OCI-LY7 (cell line): ENCODE results near the gene GPC3. TPM values are rescaled to one million over a fixed set of nuclear protein-coding genes. Genes with fewer than 3 reads are reported as not detected.

Experiments
- BruUV-seq: library from RNA; stranded (reverse); fragments of 400-500 nt; replicated peaks from 2 replicates; lab custom pipeline; 2021; lab: Mats Ljungman, UMichigan
- CTCF ChIA-PET: fragments of 300-600 bp; sonication (Branson Sonifier 250); formaldehyde crosslinking; loops from one replicate; lab custom pipeline; 2022; ENCODE audit warnings: antibody characterized with exemption; ENCODE audit not compliant: unreplicated experiment; lab: Charles Lee
- POLR2A ChIA-PET: fragments of 300-600 bp; sonication (Branson Sonifier 250); formaldehyde crosslinking; loops from one replicate; lab custom pipeline; 2022; ENCODE audit warnings: antibody characterized with exemption; lab: Charles Lee
- DNase-seq: peaks from one replicate; pipeline ENCODE4 v3.0.0-alpha.2; 2015; ENCODE audit warnings: low spot score
- H2AFZ ChIP-seq: fragments of 200-600 bp; sonication (generic), shearing (Covaris generic); 2 replicates; pipeline ENCODE4 v1.6.1; 2014; ENCODE audit warnings: mild to moderate bottlenecking, antibody characterized with exemption, low read length, moderate library complexity
- H3K27ac ChIP-seq: fragments of 200-600 bp; sonication (generic); 2 replicates; pipeline ENCODE4 v1.5.1; 2014; ENCODE audit warnings: mixed run types, low read depth, mild to moderate bottlenecking, moderate library complexity, low read length, inconsistent platforms; ENCODE audit not compliant: poor library complexity, severe bottlenecking
- H3K36me3 ChIP-seq: fragments of 200-600 bp; sonication (generic); 2 replicates; pipeline ENCODE4 v1.6.1; 2014; ENCODE audit warnings: mild to moderate bottlenecking, antibody characterized with exemption, low read length, moderate library complexity, mixed read lengths; ENCODE audit not compliant: insufficient read depth
- H3K4me1 ChIP-seq: fragments of 200-600 bp; sonication (generic); 2 replicates; pipeline ENCODE4 v1.5.1; 2014; ENCODE audit warnings: mild to moderate bottlenecking, low read length; ENCODE audit not compliant: insufficient read depth, poor library complexity, severe bottlenecking
- H3K4me2 ChIP-seq: fragments of 200-600 bp; sonication (generic); 2 replicates; pipeline ENCODE4 v1.6.1; 2014; ENCODE audit warnings: mild to moderate bottlenecking, low read length
- H3K4me3 ChIP-seq: fragments of 200-600 bp; sonication (generic); 2 replicates; pipeline ENCODE4 v1.5.1; 2014; ENCODE audit warnings: mild to moderate bottlenecking, low read depth, low read length; ENCODE audit not compliant: poor library complexity, severe bottlenecking
- H3K79me2 ChIP-seq: fragments of 200-600 bp; sonication (generic); 2 replicates; pipeline ENCODE4 v1.6.1; 2016; ENCODE audit warnings: low read depth, mild to moderate bottlenecking, low read length, moderate library complexity, mixed read lengths; ENCODE audit not compliant: insufficient read depth
- H3K9me2 ChIP-seq: fragments of 200-600 bp; sonication (generic); 2 replicates; pipeline ENCODE4 v1.6.1; 2016; ENCODE audit warnings: mild to moderate bottlenecking, low read length, mixed read lengths; ENCODE audit not compliant: insufficient read depth
- H3K9me3 ChIP-seq: fragments of 200-600 bp; sonication (generic); 2 replicates; pipeline ENCODE4 v1.6.1; 2014; ENCODE audit warnings: mild to moderate bottlenecking, mixed run types, low read length, mixed read lengths
- H4K20me1 ChIP-seq: fragments of 200-600 bp; sonication (generic); 2 replicates; pipeline ENCODE4 v1.6.1; 2014; ENCODE audit warnings: mild to moderate bottlenecking, antibody characterized with exemption, low read length, moderate library complexity, mixed read lengths; ENCODE audit not compliant: insufficient read depth
- EZH2phosphoT487 ChIP-seq: fragments of 200-600 bp; sonication (generic); IDR thresholded peaks from 2 replicates; pipeline ENCODE4 v1.6.1; 2018; ENCODE audit warnings: low read depth, borderline replicate concordance, mild to moderate bottlenecking, mixed run types, antibody characterized with exemption, low read length, moderate library complexity, mixed read lengths
- intact Hi-C: fragments of 100-400 bp; cut with micrococcal nuclease; formaldehyde crosslinking; loops from one replicate; pipeline ENCODE4 v1.10.0; 2022; ENCODE audit not compliant: unreplicated experiment
- total RNA-seq, 2 experiments: library from RNA; depleted of rRNA in 1 of 2; stranded (reverse); fragments of >200 nt in 1 of 2; shearing (Covaris generic) in 1 of 2; gene quantifications; 2 replicates each; pipeline ENCODE4 v1.2.3, GENCODE V29; 2014 to 2022
- TF ChIP-seq, protein P1 (sequence below): fragments of 200-600 bp; sonication (generic); conservative IDR thresholded peaks from 2 replicates; pipeline ENCODE4 v1.5.1; 2014; ENCODE audit warnings: mild to moderate bottlenecking, antibody characterized with exemption, low read length, moderate library complexity, mixed read lengths

The GPC3 gene
- total RNA-seq, 2 experiments from 2014 or later, result not detected

DNA sequence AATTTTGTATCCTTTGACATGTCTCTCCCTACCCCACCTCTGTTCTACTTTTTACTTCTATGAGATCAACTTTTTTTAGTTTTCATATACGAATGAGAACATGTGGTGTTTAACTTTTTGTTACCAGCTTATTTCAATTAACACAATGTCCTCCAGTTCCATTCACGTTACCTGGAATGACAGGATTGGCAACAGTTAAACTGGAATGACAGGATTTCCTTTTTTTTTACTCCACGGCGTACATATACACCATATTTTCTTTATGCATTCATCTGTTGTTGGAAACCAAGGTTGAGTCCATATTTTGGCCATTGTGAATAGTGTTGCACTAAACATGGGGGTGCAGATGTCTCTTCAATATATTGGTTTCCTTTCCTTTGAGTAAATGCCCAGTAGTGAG, 398.3 kb downstream of the GPC3 start:
- DNase-seq, result no peak
- BruUV-seq, result no TSS peak
- no peak overlapping the region for H3K27ac ChIP-seq
- H4K20me1 ChIP-seq, result no peaks in the 10 kb centered on the region
- H3K9me3 ChIP-seq, result no peaks in the 10 kb centered on the region
- H3K4me1 ChIP-seq, result no peaks in the 10 kb centered on the region
- no peak overlapping the region for H3K4me3 ChIP-seq
- H3K36me3 ChIP-seq, result no peaks in the 10 kb centered on the region
- CTCF ChIA-PET, result no interaction called here
- POLR2A ChIA-PET, result interaction anchor here (0.7 kb wide), 1 partner anchor 17 kb away, joined by 4 read pairs; no protein-coding TSS in a partner anchor
- no peak overlapping the region for H2AFZ ChIP-seq
- H3K79me2 ChIP-seq, result no peaks in the 10 kb centered on the region
- intact Hi-C loops, result no loop called here
- no peak overlapping the region for H3K4me2 ChIP-seq
- TF ChIP-seq, protein P1, sequence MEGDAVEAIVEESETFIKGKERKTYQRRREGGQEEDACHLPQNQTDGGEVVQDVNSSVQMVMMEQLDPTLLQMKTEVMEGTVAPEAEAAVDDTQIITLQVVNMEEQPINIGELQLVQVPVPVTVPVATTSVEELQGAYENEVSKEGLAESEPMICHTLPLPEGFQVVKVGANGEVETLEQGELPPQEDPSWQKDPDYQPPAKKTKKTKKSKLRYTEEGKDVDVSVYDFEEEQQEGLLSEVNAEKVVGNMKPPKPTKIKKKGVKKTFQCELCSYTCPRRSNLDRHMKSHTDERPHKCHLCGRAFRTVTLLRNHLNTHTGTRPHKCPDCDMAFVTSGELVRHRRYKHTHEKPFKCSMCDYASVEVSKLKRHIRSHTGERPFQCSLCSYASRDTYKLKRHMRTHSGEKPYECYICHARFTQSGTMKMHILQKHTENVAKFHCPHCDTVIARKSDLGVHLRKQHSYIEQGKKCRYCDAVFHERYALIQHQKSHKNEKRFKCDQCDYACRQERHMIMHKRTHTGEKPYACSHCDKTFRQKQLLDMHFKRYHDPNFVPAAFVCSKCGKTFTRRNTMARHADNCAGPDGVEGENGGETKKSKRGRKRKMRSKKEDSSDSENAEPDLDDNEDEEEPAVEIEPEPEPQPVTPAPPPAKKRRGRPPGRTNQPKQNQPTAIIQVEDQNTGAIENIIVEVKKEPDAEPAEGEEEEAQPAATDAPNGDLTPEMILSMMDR, result no peak
- TF ChIP-seq EZH2phosphoT487, result no peak
- no peaks in the 10 kb centered on the region for H3K9me2 ChIP-seq

DNA sequence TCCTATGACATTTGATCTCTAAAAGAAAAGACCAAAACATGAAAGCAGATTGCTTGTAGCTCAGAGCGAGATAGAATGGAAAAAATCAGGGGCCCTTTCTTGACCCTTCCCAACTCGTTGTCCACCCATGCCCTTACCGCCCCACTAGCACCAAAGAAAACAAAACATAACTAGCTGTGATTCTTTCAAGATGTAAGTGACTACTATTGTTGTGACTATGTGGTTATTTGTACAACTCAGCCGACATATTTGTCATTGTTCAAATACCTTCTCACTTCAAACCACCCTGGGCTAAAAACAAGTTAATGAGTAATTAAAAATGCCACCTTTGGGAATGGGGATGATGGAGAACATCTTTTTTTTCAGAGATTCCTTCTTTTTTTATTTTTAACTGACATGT, 399.0 kb downstream of the GPC3 start:
- ChIA-PET CTCF (no interaction called here), POLR2A (interaction anchor here (0.7 kb wide), 1 partner anchor 18 kb away, joined by 4 read pairs; no protein-coding TSS in a partner anchor)
- H4K20me1 ChIP-seq, result no peaks in the 10 kb centered on the region
- no peaks in the 10 kb centered on the region for H3K4me1 ChIP-seq
- H3K36me3 ChIP-seq, result no peaks in the 10 kb centered on the region
- no TSS peak for BruUV-seq
- no peak overlapping the region for H2AFZ ChIP-seq
- TF ChIP-seq, protein P1, result no peak
- TF ChIP-seq EZH2phosphoT487, result no peak
- no peak for DNase-seq
- H3K79me2 ChIP-seq, result no peaks in the 10 kb centered on the region
- no peak overlapping the region for H3K27ac ChIP-seq
- no peak overlapping the region for H3K4me3 ChIP-seq
- intact Hi-C loops, result no loop called here
- H3K9me2 ChIP-seq, result no peaks in the 10 kb centered on the region
- H3K4me2 ChIP-seq, result no peak overlapping the region
- no peaks in the 10 kb centered on the region for H3K9me3 ChIP-seq

DNA sequence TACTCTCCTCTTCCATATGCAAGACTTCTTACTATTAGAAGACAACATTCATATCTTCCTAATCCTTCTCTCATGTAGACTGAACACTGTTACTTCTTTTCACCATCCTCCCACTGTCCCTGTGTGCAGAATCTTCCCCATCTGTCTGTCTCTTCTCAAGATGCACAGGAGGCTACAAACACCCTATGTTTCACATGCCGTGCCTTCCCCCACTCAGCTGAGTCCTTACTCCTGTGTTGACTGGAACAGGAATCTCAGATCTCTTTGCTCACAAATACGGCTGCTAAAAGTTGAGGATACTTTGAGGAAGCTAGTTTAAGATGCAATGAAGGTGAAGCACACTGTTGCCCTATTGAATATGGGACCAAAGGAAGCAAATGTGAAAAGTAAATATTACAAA, 401.6 kb downstream of the GPC3 start:
- no peaks in the 10 kb centered on the region for H3K79me2 ChIP-seq
- no peaks in the 10 kb centered on the region for H4K20me1 ChIP-seq
- H3K27ac ChIP-seq, result no peak overlapping the region
- POLR2A ChIA-PET, result no interaction called here
- H3K4me1 ChIP-seq, result no peaks in the 10 kb centered on the region
- no peak overlapping the region for H2AFZ ChIP-seq
- no peaks in the 10 kb centered on the region for H3K9me2 ChIP-seq
- no peak overlapping the region for H3K4me2 ChIP-seq
- BruUV-seq, result no TSS peak
- TF ChIP-seq, protein P1, result no peak
- no peak for TF ChIP-seq EZH2phosphoT487
- intact Hi-C loops, result no loop called here
- DNase-seq, result no peak
- no peaks in the 10 kb centered on the region for H3K9me3 ChIP-seq
- no peaks in the 10 kb centered on the region for H3K36me3 ChIP-seq
- H3K4me3 ChIP-seq, result no peak overlapping the region
- CTCF ChIA-PET, result no interaction called here
